GM10248 (cell line): ENCODE data around the gene SLC9A8.

Source experiments
- CTCF ChIA-PET: fragments of 300-600 bp; sonication (Branson Sonifier 250); formaldehyde crosslinking; extraction: SDS; loops from one replicate; lab custom pipeline; 2021; ENCODE audit warnings: antibody characterized with exemption; lab: Yijun Ruan, JAX
- POLR2A ChIA-PET: fragments of 350-650 bp; sonication (Branson Sonifier 250); formaldehyde crosslinking; extraction: SDS; loops from one replicate; lab custom pipeline; 2020; ENCODE audit warnings: antibody characterized with exemption; lab: Yijun Ruan, JAX
- DNase-seq: peaks from one replicate; pipeline ENCODE4 v3.0.0; 2012; ENCODE audit errors: extremely low spot score
- TF ChIP-seq, protein P1 (sequence below): IDR thresholded peaks from 2 replicates; pipeline ENCODE4 v1.5.1; 2012; ENCODE audit warnings: mild to moderate bottlenecking, low read depth; ENCODE audit errors: extremely low read depth, missing control alignments, control extremely low read depth

The SLC9A8 gene

DNA sequence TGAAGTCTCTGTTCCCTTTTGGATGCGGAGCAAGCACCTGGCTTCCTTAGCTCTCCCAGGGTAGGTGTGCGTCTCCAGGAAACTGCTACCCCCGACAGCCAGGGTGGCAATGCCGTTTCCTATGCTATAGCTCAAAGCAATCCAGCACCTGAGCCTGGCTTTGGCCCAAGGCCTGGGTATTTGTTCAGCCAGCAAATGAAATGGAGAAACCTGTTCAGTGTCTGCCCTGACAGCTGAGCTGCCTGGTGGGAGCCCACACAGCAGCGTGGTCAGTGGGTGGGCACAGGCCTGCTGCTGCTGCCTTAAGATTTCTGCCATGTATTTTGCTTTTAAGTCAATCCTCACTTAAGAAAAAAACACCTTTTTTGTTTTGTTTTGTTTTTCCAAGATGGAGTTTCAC, 89.0 kb downstream of the SLC9A8 start:
- TF ChIP-seq, protein P1, sequence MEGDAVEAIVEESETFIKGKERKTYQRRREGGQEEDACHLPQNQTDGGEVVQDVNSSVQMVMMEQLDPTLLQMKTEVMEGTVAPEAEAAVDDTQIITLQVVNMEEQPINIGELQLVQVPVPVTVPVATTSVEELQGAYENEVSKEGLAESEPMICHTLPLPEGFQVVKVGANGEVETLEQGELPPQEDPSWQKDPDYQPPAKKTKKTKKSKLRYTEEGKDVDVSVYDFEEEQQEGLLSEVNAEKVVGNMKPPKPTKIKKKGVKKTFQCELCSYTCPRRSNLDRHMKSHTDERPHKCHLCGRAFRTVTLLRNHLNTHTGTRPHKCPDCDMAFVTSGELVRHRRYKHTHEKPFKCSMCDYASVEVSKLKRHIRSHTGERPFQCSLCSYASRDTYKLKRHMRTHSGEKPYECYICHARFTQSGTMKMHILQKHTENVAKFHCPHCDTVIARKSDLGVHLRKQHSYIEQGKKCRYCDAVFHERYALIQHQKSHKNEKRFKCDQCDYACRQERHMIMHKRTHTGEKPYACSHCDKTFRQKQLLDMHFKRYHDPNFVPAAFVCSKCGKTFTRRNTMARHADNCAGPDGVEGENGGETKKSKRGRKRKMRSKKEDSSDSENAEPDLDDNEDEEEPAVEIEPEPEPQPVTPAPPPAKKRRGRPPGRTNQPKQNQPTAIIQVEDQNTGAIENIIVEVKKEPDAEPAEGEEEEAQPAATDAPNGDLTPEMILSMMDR, result no peak
- no peak for DNase-seq
- CTCF ChIA-PET, result interaction anchor here (2.2 to 2.7 kb wide), 2 partner anchors 13 to 15 kb away, joined by 5 to 12 read pairs; partner anchors contain the start of gene SPATA2
- POLR2A ChIA-PET, result no interaction called here

DNA sequence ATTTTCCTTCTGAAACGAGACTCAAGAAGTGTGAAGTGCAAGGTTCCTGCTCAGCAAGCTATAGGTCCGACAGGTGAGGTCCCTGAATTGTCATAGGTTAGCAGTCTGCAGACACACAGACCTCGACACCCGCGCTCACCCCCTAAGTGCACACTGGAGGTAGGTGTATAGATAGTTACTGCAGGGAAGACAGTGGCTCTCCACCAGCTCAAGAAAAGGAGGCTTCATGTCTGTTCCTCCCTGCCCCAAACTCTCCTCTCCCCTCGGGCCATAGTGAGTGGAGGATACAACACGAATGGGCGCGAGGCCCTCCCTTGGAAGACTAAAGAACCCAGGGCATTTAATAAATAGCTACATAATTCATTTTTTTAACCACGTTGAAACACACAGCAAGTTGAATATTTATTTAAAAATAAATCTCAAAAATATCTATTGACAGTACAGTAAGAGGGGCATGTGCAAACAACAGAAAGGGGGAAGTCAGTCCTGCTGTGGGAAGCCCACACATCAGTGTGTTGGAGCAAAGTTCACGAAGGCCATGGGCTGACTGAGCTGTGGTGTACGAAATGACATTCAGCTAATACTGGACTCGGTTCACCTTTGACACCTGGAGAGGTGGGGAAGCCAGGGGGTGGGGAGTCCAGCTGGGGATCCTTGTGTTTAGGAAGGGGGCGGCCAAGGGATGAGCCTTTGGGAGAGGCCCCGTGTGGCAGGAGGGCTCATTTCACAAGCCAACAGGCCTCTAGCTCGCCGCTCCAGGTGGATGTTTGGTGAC, 92.0 kb downstream of the SLC9A8 start:
- CTCF ChIA-PET, result interaction anchor here (0.7 to 1.4 kb wide), 9 partner anchors 9 to 167 kb away, joined by 3 to 6 read pairs (median 3); no protein-coding TSS in a partner anchor
- DNase-seq, result no peak
- TF ChIP-seq, protein P1, result no peak
- POLR2A ChIA-PET, result interaction anchor here (0.6 to 3.3 kb wide), 3 partner anchors 11 to 317 kb away, joined by 3 to 18 read pairs (median 3); partner anchors contain the start of gene SPATA2

DNA sequence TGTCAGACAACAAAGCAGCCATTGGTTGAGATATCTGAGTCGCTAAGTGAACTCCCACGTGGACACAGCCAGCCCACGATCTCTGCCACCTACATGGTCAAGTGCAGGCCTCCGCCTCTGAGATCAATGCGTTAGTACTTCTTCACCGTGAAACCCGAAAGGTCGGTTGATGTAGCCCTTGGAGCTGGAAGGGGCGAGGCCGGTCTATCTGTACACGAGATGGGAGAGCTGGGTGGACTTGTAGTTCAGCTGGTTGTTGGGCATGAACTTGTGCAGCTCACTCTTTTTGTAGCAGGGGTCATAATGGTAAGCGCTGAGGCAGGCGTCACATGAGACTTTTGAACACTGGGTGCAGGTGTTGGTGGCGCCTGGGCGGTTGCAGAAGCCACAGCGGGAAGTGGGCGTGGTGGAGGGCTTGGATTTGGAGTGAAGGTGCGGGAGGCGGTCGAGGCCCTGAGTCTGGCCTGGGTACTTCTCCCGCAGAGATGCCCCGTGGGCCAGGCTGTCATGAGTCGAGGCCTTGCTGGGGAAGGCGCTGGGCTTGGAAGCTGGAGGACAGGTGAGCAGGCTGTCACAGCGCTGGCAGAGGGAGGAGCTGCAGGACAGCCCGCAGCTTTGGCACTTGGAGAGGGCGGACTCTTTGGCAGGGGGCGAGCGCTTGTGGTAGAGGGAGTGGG, 92.9 kb downstream of the SLC9A8 start:
- TF ChIP-seq, protein P1, result no peak
- DNase-seq, result no peak
- ChIA-PET CTCF (interaction anchor here (0.9 to 1.4 kb wide), 4 partner anchors 9 to 33 kb away, joined by 3 to 6 read pairs (median 4); no protein-coding TSS in a partner anchor), POLR2A (interaction anchor here (3.3 kb wide), 1 partner anchor 11 kb away, joined by 18 read pairs; no protein-coding TSS in a partner anchor)

DNA sequence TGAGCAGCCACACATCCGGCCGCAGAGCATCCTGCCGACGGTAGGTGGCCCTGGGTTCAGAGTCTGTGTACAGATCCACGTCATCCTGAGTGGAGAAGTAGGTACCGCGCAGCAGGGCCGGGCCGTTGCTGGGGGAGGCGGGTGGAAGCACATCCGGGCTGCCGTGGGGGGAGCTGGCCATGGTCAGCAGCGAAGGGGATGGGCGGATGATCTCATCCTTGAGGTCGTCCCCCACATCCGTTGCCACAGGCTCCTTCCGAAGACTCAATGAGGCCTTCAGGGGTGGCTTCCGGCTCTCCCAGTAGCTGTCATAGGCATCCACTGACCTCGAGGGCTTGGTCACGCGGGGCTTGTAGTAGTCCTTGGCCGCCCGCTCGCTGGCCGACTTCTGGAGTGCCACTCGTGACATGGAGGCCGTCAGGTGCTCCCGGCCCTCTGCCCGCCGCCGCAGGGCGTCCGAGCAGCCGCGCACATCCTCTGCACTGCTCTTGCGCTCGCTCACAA, 93.5 kb downstream of the SLC9A8 start:
- DNase-seq, result no peak
- ChIA-PET POLR2A (interaction anchor here (3.3 kb wide), 1 partner anchor 11 kb away, joined by 18 read pairs; no protein-coding TSS in a partner anchor), CTCF (interaction anchor here (0.9 to 1.5 kb wide), 7 partner anchors 8 to 296 kb away, joined by 3 to 5 read pairs (median 3); no protein-coding TSS in a partner anchor)
- TF ChIP-seq, protein P1, result no peak

- TF ChIP-seq, protein P1, result no peak
These were observed 94.1 kb downstream of the SLC9A8 start for GRCh38 chr20:49906615-49907154.

More at GRCh38 chr20:49906615-49907154, 94.1 kb downstream of the SLC9A8 start:
- ChIA-PET CTCF (interaction anchor here (0.9 to 1.5 kb wide), 6 partner anchors 14 to 296 kb away, joined by 3 to 5 read pairs (median 3); no protein-coding TSS in a partner anchor), POLR2A (interaction anchor here (3.3 kb wide), 1 partner anchor 10 kb away, joined by 18 read pairs; no protein-coding TSS in a partner anchor)
- no peak for DNase-seq
